Stimulated activated CD8-positive, alpha-beta memory T cell treated with anti-CD3 and anti-CD28 coated beads, Interleukin-15, amount 100 ng/mL, for 48 hours (primary cell): Measurements from ENCODE around the gene NRIP2.

Experiments used
- DNase-seq, 2 donors: peaks; one replicate each; pipeline ENCODE4 v3.0.0-alpha.2; 2020; ENCODE audit warnings: low read depth in 2 of 2

Gene NRIP2

DNA sequence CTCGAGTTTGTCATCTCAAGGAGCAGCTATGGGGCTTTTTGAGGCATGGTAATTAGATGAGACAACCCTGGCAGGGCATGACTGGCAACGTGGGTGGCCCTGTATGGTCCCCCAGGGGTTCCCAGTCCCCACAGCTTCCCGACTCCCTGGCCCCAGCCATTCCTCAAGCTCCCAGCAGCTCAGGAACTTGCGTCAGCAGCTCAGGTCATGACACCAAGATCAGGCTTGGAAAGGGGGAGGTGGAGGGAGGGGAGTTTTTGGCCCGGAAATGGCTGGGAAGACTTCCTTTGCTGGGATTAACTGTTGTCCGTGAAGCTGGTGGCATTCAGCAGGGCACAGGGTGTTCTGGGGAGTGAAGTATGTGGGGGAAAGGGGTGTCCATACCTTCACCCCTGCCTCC lies 10.4 kb upstream of the NRIP2 start:
- no peak for DNase-seq

DNA sequence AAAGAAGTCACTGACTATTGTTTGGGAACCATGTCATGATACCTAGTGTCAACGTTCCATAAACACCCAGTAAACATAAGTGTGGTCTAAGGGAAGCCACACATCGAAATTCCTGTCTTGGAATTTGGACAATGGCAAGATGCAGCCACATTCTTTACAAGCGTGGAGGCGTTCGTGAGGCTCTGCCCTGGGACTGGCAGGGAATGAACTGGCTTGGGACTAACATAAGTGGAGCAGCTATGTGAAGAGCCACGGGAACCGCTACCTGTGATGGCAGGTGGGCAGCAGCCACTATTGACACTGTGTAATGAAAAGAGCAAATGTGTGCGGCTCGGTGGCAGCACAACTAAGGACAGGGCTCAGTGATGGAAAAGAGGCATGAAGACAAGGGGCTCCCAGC lies 10.0 kb upstream of the NRIP2 start:
- DNase-seq = no peak

DNA sequence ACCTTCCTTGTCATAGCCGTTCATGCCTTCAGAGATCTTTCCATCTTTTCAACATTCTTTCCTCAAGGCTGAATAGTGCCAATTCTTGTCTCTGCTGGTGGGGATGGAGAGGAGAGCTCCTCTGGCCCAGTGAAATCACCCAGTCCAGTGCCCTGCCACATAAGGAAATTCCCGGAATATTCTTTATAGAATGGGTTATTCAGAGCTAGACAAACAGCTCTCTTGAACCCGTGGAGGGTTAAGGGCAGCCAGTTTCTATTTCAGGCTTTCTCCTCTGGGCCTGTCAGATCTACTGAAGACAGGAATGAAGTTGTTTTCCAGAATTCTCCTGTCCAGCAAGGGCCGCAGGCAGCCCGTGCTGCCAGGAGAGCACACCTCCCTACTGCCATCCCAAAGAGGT lies 8.1 kb upstream of the NRIP2 start:
- DNase-seq = no peak

DNA sequence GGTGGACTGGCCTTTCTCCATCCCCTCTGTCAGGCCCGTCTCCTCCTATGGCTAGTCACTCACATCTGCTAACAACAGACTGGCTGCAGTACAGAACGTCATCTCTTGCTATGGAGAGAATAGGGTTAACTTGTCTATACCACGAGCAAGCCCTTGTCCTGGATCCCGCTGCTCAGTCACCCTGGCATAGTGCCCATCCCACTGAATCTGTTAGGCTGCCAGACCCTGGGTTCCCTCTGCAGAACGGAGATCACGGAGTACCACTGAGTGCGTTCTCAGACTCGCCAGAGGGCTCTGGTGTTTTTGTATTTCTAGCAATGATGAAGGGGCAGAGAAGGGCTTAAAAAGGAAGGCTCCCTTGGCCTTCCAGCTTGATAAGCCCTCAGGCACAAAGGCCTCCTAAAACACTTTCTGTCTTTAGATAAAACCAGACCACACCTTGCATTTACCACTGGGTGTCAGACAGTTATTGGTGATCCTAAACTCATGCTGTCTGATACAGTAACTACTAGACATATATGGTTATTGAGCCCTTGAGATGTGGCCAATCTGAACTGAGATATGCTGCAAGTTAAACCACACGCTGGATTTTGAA lies 6.3 kb upstream of the NRIP2 start:
- DNase-seq = no peak

DNA sequence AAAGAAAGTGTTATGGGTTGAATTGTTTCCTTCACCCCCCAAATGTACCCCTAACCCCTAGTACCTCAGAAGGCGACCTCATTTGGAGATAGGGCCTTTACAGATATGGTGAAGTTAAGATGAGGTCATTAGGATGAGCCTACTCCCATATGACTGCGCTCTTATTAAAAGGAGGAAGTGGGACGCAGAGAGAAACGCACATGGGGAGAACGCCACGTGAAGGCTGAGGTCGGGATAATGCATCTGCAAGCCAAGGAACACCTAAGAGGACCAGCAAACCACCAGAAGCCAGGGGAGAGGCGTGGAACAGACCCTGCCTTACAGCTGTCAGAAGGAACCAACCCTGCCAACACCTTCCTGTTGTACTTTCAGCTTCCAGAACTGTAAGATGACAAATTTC lies 1.7 kb upstream of the NRIP2 start:
- DNase-seq = no peak

DNA sequence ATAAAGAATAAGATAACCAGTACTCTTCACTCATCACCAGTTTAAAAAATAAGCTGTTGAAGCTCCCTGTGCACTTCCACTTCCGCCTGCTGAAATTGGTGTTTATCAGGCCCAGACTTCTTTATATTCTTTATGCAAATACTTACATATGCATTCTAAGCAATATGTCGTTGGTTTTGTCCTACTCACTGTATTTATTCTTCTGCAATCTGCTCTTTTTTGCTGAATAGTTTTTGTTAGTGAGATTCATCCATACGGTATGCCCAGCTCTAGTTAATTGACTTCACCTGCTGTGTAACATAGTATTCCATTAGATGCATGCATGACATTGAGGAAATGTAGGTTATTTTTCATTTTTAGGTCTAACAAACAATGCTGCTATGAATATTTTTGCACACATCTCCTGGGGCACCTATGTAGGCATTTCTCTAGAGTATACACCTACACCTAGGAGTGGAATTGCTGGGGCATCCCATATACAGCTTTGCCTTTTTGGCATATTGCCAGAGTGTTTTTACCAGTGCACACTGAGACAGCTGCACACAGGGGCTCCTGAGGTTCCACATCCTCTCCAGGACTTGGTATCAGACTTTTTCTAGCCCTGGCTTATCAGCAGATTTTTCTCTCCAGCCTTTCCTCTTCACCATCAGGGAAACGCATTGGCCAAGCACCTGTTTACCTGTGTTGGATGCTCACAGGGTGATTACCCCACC lies 1.0 kb upstream of the NRIP2 start:
- DNase-seq = no peak

DNA sequence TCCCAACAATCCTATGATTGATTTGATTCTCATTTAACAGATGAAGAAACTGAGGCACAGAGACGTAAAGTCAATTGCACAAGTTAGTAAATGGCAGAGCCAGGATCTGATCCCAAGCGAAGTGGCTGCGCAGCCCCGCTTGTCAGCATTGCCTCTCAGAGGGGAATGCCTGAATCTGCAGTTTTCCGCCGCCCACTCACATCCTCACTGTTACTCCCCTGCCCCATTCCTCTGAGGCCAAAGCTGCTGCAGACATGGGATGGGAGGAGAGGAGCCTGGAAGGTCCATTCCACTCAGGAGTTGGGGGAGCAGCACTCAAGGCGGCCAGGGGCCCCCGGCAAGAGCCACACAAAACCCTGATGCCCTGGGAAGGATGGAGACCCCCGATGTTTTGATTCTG lies 1.0 kb downstream of the NRIP2 start:
- no peak for DNase-seq

DNA sequence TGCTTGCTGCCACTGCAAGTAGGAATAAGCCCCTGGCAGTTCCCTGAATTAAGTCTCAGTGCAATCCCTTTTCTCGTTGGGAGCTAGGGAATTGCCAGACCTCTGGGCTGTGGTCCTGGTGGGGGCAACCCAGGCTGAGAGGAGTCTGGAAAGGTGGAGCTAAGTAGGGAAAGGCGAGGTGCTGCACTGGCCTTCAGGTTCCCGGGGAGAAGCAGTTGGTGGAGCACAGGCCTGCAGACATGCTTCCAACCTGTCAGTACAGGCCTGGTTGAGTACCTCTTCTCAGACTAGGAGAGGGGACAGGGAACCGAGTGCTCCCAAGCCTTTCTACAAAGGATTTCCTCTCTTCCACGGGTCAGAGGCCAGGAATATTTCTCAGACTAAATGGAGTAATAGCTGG lies 1.5 kb downstream of the NRIP2 start:
- DNase-seq = no peak

DNA sequence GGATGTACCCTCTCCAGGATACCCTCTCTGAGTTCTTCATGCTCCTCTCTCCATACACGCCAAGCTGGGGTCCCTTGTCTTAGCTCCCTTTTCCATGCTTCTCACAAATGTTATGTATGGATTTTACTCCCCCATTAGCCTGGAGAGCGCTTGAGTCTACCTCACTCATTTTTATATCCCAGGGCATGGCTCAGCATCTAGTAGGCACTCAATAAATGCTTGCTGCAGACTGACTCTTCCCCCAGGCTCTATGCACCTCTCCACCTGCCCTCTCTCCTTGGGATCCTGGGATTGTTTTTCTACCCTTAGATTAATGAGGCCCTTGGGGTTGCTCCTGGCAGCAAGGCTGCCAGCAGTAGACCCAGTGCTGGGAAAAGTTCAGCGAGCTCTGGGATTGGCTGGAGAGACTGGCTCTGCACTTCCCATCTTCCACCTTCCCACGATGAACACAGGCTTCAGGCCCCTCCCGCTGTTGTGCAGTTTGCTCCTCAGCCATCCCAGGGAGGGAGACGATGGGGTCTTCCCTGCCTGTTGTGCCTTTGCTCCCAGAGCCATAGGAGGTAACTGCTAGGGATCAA lies 2.2 kb downstream of the NRIP2 start:
- DNase-seq = no peak

DNA sequence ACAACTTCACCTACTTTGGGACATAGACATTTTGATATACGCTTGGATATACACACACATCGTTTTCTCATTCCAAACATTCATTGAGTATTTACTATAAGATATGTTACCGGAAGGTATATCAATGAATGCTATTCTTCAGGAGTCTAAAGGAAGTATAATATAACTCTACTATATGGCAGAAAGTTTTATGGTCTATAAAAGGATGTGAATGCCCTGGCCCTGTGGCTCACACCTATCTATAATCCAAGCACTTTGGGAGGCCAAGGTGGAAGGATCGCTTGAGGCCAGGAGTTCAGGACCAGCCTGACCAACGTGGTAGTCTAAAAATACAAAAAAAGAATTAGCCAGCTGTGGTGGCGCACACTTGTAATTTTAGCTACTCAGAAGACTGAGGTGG lies 5.6 kb downstream of the NRIP2 start:
- DNase-seq = no peak

DNA sequence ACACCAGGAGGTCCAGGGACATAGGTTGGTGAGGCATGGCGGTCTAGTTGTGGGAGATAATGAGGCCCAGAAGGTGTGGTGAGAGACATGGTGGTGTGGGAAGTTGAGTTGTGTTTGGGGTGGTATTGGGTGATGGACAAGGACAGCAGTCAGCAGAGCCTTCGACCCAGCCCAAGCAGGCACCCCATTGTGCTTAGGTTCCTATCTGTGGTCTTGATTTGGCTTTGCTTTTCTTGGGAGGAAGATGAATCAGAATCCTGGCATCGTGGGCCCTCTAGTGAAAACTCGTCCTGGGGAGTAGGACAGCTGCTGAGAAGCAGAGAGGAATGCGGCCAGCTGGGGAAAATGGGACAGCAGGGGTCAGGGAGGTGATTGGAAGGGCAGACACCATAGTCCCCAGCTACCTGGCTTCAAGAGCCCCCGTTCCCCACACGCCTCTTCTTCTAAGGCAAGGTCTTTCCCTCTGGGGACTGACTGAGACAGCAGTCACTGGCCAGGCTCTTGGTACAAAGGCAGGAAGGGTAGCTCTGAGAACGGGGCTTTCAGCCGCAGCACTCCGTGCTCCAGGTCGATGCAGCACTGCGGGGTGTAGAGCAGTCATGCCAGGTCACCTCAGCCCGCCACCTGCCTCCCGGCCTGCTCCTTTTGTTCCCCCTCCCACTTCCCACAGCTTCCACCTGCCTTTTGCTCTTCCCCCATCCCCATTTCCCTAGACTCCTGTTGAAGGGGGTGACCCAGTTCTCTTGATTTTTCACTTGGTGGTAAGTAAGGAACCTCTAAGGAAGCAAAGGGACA lies 7.9 kb downstream of the NRIP2 start:
- DNase-seq = no peak

DNA sequence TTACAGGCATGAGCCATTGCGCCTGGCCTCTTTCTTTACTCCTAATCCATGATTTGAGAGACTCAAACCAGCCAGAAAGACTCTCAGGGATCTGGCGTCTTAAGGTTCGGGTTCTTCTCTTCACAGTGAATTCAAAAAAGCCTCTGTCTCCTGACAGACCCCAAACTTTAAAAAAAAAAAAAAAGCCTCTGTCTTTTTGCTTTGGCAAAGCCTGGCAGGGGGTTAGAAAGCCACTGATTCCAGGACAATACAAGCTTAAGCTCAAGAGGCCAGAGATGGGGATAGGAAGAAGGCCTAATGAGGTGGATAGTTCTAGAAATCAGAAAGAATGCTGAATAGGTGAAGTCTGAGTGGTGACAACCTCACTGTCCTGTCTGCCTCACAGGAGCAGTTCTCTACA lies 8.8 kb downstream of the NRIP2 start:
- DNase-seq = no peak

DNA sequence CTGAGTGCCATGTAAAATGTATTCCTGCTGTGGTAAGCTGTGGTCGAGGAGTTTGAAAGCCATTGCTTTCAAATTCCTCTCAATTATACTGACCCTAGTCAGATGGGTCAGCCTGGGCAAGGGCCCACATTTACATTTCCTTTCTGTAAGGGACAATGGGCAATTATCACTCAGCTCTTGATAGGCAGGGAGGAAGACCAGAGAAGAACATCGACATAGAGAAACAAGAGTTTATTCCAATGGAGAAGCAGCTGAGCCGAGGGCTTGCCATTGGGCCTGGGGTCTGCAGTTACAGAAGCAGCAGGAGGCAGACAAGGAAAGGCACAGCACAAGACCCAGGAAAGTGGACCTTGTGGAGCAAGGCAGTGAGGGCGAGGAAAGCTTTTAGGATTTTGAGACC lies 9.7 kb downstream of the NRIP2 start:
- DNase-seq = no peak

DNA sequence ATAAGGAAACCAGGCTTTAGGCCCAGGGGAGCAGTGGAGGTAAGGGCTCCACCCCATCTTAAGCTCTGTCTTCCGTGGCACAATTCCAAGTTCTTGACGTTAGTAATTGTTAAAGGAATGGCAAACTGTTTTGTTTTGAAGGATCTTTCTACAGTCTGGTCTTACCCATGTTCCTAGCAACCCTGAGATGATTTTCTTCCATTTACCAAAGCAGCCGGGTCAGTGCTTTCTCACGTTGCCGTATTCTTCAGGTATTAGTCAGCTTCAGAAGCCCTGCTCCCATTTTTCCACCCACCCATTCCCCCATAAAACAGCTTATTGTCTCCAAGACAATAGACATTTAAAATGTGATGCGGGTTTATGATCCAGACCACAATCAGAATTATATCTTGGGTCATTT lies 10.3 kb downstream of the NRIP2 start:
- DNase-seq = no peak

DNA sequence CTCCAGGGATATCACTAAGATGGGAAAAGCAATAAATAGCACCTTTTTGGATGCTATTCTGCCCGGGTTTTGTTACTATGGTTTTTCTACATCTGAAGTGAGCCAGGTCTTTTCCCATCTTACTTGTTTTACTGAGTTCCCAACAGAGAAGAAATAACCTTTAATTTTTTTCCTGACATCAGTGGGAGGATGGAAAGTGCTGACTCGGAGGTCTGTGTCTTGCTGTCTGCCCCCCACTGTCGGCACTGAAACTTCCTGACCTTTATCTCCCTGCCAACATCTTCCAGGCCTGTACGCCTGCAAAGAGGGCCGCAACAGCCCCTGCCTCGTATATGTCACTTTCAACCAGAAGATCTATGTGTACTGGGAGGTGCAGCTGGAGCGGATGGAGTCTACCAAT lies 11.4 kb downstream of the NRIP2 start:
- DNase-seq = no peak

DNA sequence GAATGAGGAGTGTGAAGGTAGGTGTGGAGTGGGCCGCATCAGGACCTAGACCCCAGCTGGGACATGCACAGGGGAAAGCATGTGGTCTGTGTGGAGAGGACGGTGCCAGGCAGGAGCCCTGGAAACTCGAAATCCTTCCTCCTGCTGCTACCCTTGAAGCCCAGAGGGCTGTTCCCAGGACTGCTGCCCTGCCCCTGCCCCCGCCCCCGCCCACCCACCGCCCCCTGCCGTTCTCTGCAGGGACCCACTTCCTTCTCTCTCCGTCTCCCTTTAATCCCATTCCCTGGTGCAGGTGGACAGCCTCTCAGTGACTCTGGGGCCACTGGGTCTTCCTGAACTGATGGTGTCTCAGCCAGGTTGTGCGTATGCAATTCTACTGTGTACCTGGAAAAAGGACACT lies 14.4 kb downstream of the NRIP2 start:
- DNase-seq = no peak

DNA sequence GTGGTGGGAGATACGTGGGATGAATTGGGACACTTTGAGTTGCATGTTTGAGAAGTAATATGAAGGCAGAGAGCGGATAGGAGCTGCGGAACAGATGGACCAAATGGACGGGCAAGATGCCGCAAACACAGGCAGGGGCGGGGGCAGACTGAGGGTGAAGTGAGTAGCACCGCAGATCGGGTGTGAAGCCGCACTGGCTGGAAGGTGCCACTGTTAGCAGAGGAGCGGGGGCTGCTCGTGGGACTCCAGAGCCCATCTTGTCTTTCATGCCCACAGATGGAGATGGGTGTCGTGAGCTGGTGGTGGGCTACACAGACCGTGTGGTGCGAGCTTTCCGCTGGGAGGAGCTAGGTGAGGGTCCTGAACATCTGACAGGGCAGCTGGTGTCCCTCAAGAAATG lies 15.0 kb downstream of the NRIP2 start:
- DNase-seq = no peak

DNA sequence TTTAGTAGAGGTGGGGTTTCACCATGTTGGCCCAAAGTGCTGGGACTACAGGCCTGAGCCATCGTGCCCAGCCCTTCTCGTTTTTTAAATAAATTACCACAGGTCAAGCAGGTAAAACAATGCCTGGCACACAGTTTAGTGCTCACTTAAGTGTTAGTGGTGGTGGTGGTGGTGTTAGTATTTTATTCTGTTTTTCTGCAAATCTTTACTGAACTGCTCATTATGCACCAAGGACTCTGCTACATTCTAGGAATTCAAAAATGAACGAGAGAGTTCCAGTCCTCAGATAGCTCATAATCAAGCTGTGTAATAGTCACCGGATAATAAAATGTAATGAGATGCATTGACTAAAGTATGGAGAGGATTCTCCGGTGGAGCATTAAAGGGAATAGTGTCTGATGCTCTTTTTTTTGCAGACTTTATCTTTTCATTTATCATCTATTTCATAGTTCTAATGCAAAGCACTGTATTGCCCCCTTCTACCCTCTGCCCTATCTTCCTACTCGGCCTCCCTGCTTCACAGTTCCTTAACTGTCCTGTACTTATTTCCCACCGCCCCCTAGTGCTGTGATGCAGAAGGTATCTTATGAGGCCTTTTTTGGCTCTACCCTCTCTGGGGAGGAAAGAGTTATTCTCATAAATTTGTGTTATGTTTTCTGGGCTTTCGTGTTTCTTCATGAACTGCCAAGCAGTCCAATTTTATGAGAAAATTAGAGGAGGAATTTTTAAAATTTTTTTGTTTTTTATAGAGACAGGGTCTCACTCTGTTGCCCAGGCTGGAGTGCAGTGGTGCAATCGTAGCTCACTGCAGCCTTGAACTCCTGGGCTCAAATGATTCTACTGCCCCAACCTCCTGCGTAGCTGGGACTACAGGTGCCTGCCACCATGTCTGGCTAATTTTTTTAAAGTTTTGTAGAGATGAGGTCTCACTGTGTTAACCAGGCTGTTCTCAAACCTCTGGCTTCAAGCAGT lies 21.3 kb downstream of the NRIP2 start:
- peak; percentile 14 to 45 for DNase-seq

DNA sequence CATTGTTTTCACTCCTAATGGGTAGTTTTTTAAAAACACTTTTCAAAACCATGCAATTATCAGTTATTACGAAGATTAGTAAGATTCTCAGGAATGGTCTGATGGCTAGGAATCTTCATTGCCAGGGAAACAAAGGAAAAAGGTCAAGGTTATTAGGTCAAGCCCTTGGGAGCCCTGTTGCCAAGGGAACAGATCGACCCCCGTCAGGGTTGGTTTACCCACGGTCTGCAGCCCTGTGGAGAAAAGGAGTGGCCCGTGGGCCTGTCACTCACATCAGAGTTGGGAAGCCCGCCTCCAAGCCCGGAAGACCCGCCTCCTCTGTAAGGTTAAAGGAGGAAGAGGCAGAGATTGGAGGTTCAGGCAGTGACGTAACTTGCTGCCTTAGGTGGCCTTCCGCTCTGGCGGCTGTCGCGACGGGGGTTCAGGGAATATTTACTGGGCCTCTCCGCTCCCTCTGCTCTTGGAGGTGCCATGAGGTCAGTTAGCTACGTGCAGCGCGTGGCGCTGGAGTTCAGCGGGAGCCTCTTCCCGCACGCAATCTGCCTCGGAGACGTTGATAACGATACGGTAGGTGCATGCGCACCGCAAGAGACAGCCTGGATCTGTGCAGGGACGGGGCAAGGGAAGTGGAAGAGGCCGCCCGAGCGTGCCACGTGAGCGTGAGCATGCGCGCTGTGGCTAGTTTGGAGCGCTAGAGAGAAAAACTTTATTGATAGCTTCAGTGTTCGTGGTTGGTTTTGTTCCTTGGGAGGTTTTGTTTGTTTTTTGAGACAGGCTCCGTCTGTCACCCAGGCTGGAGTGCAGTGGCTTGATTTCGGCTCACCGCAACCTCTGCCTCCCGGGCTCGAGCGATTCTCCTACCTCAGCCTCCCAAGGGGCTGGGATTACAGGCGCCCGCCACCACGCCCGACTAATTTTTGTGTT lies 22.3 kb downstream of the NRIP2 start, which contains the start of gene ITFG2:
ITFG2 (plus strand) TSS at position 379 of the 924 bp plus-strand sequence; CDS start at position 472, 93 bp downstream.
- peak; percentile 93 to 95 for DNase-seq

DNA sequence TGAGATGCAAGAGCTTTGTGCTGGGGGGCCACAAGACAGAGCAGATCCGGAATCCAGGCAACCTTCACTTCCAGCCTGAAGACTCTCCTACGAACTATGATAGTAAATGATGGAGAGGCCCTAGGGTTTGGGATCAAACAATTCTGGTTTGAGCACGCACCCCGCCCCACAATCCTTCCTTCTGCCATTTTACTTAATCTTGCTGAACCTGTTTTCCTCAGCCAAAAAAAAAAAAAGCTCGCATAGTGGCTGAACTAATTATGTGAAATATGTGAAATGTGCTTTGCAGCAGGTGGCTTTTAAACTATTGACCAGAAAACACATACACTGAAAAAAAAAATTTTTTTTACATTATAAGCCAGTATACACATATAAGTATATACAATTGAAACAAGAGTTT lies 23.0 kb downstream of the NRIP2 start:
- DNase-seq = no peak
